Measurements from ENCODE around the gene KANSL1. TPM values are rescaled to one million over a fixed set of nuclear protein-coding genes. Genes with fewer than 3 reads are reported as not detected.

KANSL1 gene
- polyA plus RNA-seq, 3 donors: 3.1 to 31.9 (median 4.6) TPM

DNA sequence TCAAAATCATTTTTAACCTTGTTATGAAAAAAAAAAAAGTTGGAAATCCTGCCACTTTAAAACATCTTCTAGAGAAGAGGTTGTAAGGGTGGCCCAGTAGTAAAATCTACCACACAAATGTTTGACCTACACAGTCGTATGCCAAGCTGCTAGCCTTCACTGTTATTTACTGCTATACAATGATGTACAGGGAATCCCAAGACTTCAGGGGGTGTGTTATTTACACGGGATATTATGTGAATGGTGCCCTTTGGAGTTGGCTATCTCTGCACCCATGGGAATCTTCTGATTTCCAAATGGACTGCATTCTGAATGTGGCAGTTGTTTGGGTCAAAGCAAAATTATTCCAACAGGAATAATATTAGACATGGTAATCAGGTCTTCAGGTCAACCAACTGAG is 148.2 kb downstream of the KANSL1 start:
- H3K36me3 ChIP-seq (replicated peaks in 1 of 2; ENCODE audit: control insufficient read depth in 1 of 2, insufficient read depth in 2 of 2, low read length in 2 of 2): peaks cover 77 to 100% of the 10 kb centered on the region in 2 donors
- peak overlapping the region in 1 of 2 donors; percentile 25 for H3K27ac ChIP-seq (ENCODE audit: low read depth in 1 of 2, low read length in 2 of 2)
- no peaks in the 10 kb centered on the region for H3K4me1 ChIP-seq (ENCODE audit: control insufficient read depth in 1 of 2, insufficient read depth in 2 of 2, low read length in 2 of 2)
- intact Hi-C loops (cut with micrococcal nuclease): no loop called here
- Mint-ChIP-seq H3K36me3 (peaks cover 81 to 93% of the 10 kb centered on the region in 2 donors), H3K4me3 (no peak overlapping the region), H3K4me1 (peaks cover 4% of the 10 kb centered on the region), H3K27ac (peak overlapping the region in 1 of 7 donors; percentile 13), H3K9me3 (no peaks in the 10 kb centered on the region), H3K27me3 (ENCODE audit: low read depth in 3 of 3) (no peaks in the 10 kb centered on the region)
- WGBS (ENCODE audit: insufficient coverage): no CpG with 5 or more reads among the region's 2 CpGs
- no peak overlapping the region for H3K9ac ChIP-seq (ENCODE audit: insufficient read depth, low read length, poor library complexity, severe bottlenecking)
- H4K20me1 ChIP-seq (ENCODE audit: insufficient read depth, low read length): peaks cover 36% of the 10 kb centered on the region
- peaks cover 3% of the 10 kb centered on the region for H3K79me2 ChIP-seq (ENCODE audit: insufficient read depth, low read length)
- no peak overlapping the region for H2AFZ ChIP-seq (ENCODE audit: insufficient read depth, low read depth, low read length, poor library complexity, severe bottlenecking)
- H3K4me2 ChIP-seq (replicated peaks; ENCODE audit: extremely low read depth, low read length, poor library complexity, severe bottlenecking): no peak overlapping the region
- no peak overlapping the region for H3K4me3 ChIP-seq (replicated peaks in 1 of 3; ENCODE audit: low read depth in 2 of 3, low read length in 3 of 3)
- no peaks in the 10 kb centered on the region for H3K9me3 ChIP-seq (replicated peaks in 1 of 2; ENCODE audit: control insufficient read depth in 1 of 2, insufficient read depth in 1 of 2, low read length in 2 of 2)
- TF ChIP-seq, protein P1, sequence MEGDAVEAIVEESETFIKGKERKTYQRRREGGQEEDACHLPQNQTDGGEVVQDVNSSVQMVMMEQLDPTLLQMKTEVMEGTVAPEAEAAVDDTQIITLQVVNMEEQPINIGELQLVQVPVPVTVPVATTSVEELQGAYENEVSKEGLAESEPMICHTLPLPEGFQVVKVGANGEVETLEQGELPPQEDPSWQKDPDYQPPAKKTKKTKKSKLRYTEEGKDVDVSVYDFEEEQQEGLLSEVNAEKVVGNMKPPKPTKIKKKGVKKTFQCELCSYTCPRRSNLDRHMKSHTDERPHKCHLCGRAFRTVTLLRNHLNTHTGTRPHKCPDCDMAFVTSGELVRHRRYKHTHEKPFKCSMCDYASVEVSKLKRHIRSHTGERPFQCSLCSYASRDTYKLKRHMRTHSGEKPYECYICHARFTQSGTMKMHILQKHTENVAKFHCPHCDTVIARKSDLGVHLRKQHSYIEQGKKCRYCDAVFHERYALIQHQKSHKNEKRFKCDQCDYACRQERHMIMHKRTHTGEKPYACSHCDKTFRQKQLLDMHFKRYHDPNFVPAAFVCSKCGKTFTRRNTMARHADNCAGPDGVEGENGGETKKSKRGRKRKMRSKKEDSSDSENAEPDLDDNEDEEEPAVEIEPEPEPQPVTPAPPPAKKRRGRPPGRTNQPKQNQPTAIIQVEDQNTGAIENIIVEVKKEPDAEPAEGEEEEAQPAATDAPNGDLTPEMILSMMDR (IDR thresholded peaks at IDR 0.05): no peak
- DNase-seq: no peak
- H3K27me3 ChIP-seq (ENCODE audit: control insufficient read depth in 2 of 2, insufficient read depth in 2 of 2, low read length in 2 of 2): no peaks in the 10 kb centered on the region

DNA sequence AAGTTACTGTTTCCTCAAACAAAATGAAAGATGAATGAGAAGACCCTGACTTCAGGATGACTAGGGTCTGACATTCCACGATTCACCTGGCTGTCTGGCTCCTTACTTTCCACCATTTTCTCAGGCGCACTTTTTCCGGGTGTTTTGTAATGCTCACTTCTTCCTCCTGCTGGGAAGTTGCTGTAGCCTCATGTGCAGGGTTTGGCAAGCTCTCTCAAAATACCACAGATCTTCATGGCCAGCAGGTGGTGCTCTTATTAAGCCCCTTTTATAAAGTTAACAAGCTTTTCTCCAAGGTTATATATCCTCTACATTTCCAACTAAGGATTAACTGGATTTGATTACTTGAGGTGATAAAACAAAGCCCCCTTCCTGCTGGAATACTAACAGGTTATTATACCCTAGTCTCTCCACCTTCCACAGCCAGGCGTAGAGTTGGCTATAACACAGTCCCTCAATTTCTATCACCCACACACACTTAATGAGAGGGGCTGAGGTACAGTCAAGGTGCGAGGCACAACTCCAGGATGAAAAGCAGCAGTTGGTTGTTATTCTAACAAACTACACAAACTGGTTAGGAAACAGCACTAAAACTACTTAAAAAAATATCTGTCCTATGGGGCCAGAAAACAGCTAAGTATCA is 148.8 kb downstream of the KANSL1 start:
- 8% methylated on average over 2 of the region's 5 CpGs for WGBS (ENCODE audit: insufficient coverage)
- Mint-ChIP-seq H3K27me3 (ENCODE audit: low read depth in 3 of 3) (no peaks in the 10 kb centered on the region), H3K9me3 (no peaks in the 10 kb centered on the region), H3K4me1 (peaks cover 4% of the 10 kb centered on the region), H3K4me3 (no peak overlapping the region), H3K36me3 (peaks cover 82 to 93% of the 10 kb centered on the region in 2 donors), H3K27ac (peak overlapping the region in 3 of 7 donors; percentile 12 to 58 (median 50))
- Histone ChIP-seq H3K9me3 (replicated peaks in 1 of 2; ENCODE audit: control insufficient read depth in 1 of 2, insufficient read depth in 1 of 2, low read length in 2 of 2) (no peaks in the 10 kb centered on the region), H3K9ac (ENCODE audit: insufficient read depth, low read length, poor library complexity, severe bottlenecking) (no peak overlapping the region), H3K79me2 (ENCODE audit: insufficient read depth, low read length) (peaks cover 3% of the 10 kb centered on the region), H2AFZ (ENCODE audit: insufficient read depth, low read depth, low read length, poor library complexity, severe bottlenecking) (no peak overlapping the region), H3K27ac (ENCODE audit: low read depth in 1 of 2, low read length in 2 of 2) (peak overlapping the region in 1 of 2 donors; percentile 25), H3K4me2 (replicated peaks; ENCODE audit: extremely low read depth, low read length, poor library complexity, severe bottlenecking) (no peak overlapping the region), H3K4me3 (replicated peaks in 1 of 3; ENCODE audit: low read depth in 2 of 3, low read length in 3 of 3) (no peak overlapping the region), H4K20me1 (ENCODE audit: insufficient read depth, low read length) (peaks cover 36% of the 10 kb centered on the region), H3K27me3 (ENCODE audit: control insufficient read depth in 2 of 2, insufficient read depth in 2 of 2, low read length in 2 of 2) (no peaks in the 10 kb centered on the region), H3K4me1 (ENCODE audit: control insufficient read depth in 1 of 2, insufficient read depth in 2 of 2, low read length in 2 of 2) (no peaks in the 10 kb centered on the region), H3K36me3 (replicated peaks in 1 of 2; ENCODE audit: control insufficient read depth in 1 of 2, insufficient read depth in 2 of 2, low read length in 2 of 2) (peaks cover 77 to 100% of the 10 kb centered on the region in 2 donors)
- intact Hi-C loops (cut with micrococcal nuclease): no loop called here
- DNase-seq: peak in 2 of 3 donors; percentile 25 to 29
- TF ChIP-seq, protein P1 (IDR thresholded peaks at IDR 0.05): peak; percentile 71

Measured in CD14-positive monocyte (primary cell).